Fibroblast of the aortic adventitia (primary cell): Measurements from ENCODE around the gene PTBP1. TPM values are rescaled to one million over a fixed set of nuclear protein-coding genes. Genes with fewer than 3 reads are reported as not detected.

Source experiments
- DNase-seq: peaks from one replicate; pipeline ENCODE4 v3.0.0-alpha.2; 2010; ENCODE audit warnings: low read depth
- H3K4me3 ChIP-seq: 2 replicates; pipeline ENCODE4 v1.5.1; 2011; ENCODE audit warnings: low read depth, mild to moderate bottlenecking, control low read depth, low read length, moderate library complexity
- CTCF ChIP-seq: IDR thresholded peaks from 2 replicates; pipeline ENCODE4 v1.5.1; 2011; ENCODE audit warnings: mild to moderate bottlenecking, low read length, control low read depth, inconsistent platforms; ENCODE audit not compliant: insufficient read depth
- total RNA-seq: library from RNA; depleted of rRNA; stranded (reverse); fragments of >200 nt; gene quantifications from 2 replicates; pipeline ENCODE4 v1.2.3, GENCODE V29; 2012; ENCODE audit warnings: low replicate concordance

PTBP1 gene
- total RNA-seq, 1 donor, result 121 TPM

DNA sequence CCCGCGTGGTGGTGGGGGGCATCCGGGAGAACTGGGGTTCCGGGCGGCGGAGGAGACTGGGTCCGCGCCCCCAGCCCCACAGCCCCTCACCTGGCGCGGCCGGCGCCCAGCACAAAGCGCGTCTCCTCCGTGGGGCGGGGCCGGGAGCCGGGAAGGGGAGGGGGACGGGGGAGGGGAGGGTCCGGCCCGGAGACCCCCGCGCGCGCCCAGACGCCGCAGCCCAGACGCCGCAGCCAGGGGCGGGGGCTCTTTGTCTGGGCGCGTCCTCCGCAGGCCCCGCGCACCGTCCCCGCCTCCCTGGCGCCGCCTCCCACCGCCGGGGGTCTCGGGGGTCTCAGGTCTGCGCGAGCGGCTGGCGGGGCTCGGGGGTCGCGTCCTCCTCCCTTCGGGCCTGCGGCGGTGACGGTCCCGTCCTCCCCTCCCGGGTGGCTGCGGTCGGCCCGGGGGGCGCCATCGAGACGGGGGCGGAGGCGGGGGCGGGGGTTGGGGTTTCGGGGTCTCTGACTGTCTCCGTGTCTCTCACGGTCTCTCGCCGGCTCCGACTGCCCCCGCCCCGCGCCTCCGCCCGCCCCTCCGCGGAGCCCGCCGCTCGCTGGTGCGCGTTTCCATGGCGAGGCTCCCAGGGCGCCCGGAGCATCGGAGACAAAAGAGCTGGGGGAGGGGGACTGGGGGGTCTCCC lies 24.7 kb downstream of the PTBP1 start, which contains the start of gene PLPPR3:
PLPPR3 (minus strand) TSS at position 131 of the 679 bp plus-strand sequence. CDS start 396 bp downstream, outside the sequence.
- TF ChIP-seq CTCF, result no peak
- peak within 1 kb of the TSS; percentile 13 for H3K4me3 ChIP-seq
- no peak for DNase-seq

GRCh38 chr19:823565-824121 lies 26.4 kb downstream of the PTBP1 start:
- H3K4me3 ChIP-seq, result no peak overlapping the region
- DNase-seq, result no peak
- no peak for TF ChIP-seq CTCF

DNA sequence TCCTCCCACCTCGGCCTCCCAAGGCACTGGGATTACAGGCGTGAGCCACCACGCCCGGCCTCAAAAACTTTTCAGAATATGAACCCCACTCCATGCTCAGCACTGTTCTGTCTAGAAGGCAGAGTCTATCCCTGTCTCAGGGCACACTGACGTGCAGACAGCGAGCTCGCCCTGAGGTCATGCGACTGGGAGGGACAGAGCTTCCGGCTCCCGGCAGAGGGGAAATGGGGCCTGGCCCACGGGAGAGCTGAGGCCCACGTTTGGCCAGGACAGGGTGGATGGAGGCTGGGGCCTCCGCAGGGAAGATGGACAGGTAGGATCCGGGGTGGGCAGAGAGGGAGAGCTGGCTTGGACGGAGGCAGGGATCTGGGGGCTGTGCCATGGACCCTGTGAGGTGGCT lies 27.6 kb downstream of the PTBP1 start:
- no peak overlapping the region for H3K4me3 ChIP-seq
- DNase-seq, result no peak
- no peak for TF ChIP-seq CTCF

DNA sequence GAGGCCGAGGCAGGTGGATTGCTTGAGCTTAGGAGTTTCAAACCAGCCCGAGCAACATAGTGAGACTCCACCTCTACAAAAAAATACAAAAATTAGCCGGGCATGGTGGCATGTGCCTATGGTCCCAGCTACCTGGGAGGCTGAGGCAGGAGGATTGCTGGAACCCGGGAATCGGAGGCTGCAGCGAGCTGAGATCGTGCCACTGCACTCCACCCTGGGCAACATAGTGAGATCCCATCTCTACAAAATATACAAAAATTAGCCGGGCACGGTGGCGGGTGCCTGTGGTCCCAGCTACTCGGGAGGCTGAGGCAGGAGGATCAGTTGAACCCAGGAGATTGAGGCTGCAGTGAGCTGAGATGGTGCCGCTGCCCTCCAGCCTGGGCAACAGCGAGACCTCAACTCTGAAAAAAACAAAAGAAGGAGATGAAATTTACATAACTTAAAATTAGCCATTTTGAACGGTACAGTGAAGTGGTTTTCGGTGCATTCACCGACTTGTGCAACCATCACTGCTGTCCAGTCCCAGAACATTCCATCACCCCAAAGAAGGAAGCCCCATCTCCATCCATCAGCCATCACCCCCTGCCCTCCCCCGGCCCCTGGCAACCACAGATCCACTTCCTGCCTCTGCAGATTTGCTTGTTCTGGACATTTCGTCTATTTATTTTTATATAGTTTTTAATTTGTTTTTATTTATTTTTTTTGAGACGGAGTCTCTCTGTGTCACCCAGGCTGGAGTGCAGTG lies 28.8 kb downstream of the PTBP1 start:
- no peak for TF ChIP-seq CTCF
- DNase-seq, result no peak
- H3K4me3 ChIP-seq, result no peak overlapping the region

GRCh38 chr19:827314-827709 lies 30.1 kb downstream of the PTBP1 start:
- H3K4me3 ChIP-seq, result no peak overlapping the region
- no peak for TF ChIP-seq CTCF
- DNase-seq, result no peak

DNA sequence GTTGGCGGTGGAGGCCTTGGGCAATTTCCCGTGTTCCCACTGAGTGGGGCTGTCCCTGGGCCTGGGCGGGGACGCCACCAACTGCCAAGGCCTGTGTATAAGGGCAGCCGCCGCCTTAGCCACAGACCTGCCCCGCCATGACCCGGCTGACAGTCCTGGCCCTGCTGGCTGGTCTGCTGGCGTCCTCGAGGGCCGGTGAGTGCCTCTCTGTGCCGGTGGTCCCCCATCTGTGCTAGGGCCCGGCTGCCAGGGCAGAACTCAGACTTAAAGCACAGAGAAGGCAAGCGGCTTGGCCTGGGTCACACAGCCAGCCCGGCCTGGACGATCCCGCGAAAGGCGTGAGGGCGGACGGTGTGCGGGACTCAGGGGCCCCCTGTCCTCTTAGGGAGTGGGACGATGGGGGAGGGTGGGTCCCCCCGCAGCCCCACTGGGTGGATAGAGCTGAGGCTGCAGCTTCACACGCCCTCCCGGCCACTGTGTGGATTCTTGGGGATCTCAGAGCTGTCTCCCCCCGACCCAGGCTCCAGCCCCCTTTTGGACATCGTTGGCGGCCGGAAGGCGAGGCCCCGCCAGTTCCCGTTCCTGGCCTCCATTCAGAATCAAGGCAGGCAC lies 30.6 kb downstream of the PTBP1 start, which contains the start of gene AZU1:
AZU1 (plus strand) TSS at position 128 of the 612 bp plus-strand sequence; CDS start at position 138, 10 bp downstream.
- no peak for DNase-seq
- no peak for TF ChIP-seq CTCF
- no peak within 1 kb of the TSS for H3K4me3 ChIP-seq
